Erythroblast (primary cell): ENCODE results near the gene RB1.

Source experiments
- GATA1 ChIP-seq: IDR thresholded peaks from 2 replicates; pipeline ENCODE4 v1.6.1; 2011; ENCODE audit warnings: low read depth, mild to moderate bottlenecking, control low read depth, low read length, moderate library complexity
- POLR2A ChIP-seq: IDR thresholded peaks from 2 replicates; pipeline ENCODE4 v1.6.1; 2011; ENCODE audit warnings: mild to moderate bottlenecking, low read length

- TF ChIP-seq POLR2A: no peak
- TF ChIP-seq GATA1: no peak
Observed at GRCh38 chr13:48511621-48512230, 208.2 kb downstream of the RB1 start.
